Right hindlimb (tissue), 1 donor: ENCODE measurements around the gene PACS1.
A peak's percentile ranks its signal among the peaks of the same experiment; 100 is the strongest.

ENCODE experiments used
- DNase-seq: peaks from one replicate; pipeline ENCODE4 v3.0.0-alpha.2; 2018

The PACS1 gene

GRCh38 chr11:66050581-66051231, 19.4 kb upstream of the PACS1 start:
- DNase-seq = no peak

- no peak for DNase-seq
These were observed 18.7 kb upstream of the PACS1 start for GRCh38 chr11:66051371-66051765.

GRCh38 chr11:66051766-66052663, 18.1 kb upstream of the PACS1 start, which contains the start of gene SF3B2:
TSS of gene SF3B2 (plus strand) at chr11:66052364. CDS start at chr11:66052385, 21 bp downstream.
- peak; percentile 98 for DNase-seq

- no peak for DNase-seq
These were observed 17.4 kb upstream of the PACS1 start for GRCh38 chr11:66052664-66052982.

- no peak for DNase-seq
These were observed 15.1 kb upstream of the PACS1 start for GRCh38 chr11:66055021-66055420.

GRCh38 chr11:66056501-66056900, 13.6 kb upstream of the PACS1 start:
- no peak for DNase-seq

GRCh38 chr11:66059966-66060680, 9.9 kb upstream of the PACS1 start:
- DNase-seq = no peak

GRCh38 chr11:66061268-66061667, 8.8 kb upstream of the PACS1 start:
- DNase-seq = no peak

GRCh38 chr11:66062408-66062807, 7.7 kb upstream of the PACS1 start:
- no peak for DNase-seq

GRCh38 chr11:66063900-66064299, 6.2 kb upstream of the PACS1 start:
- no peak for DNase-seq

- no peak for DNase-seq
These were observed 5.5 kb upstream of the PACS1 start for GRCh38 chr11:66064571-66064970.

- no peak for DNase-seq
These were observed 3.3 kb upstream of the PACS1 start for GRCh38 chr11:66066751-66067150.

GRCh38 chr11:66067640-66068039, 2.4 kb upstream of the PACS1 start:
- no peak for DNase-seq

- peak; percentile 78 for DNase-seq
These were observed 1.8 kb upstream of the PACS1 start for GRCh38 chr11:66068154-66068821.

GRCh38 chr11:66068923-66069714, 953 bp upstream of the PACS1 start:
- peak; percentile 53 for DNase-seq

- peak; percentile 63 for DNase-seq
These were observed 720 bp downstream of the PACS1 start for GRCh38 chr11:66070604-66071380.

- no peak for DNase-seq
These were observed 1.3 kb downstream of the PACS1 start for GRCh38 chr11:66071381-66071801.

- DNase-seq = no peak
These were observed 2.0 kb downstream of the PACS1 start for GRCh38 chr11:66072081-66072480.

GRCh38 chr11:66072518-66072917, 2.4 kb downstream of the PACS1 start:
- DNase-seq = no peak

GRCh38 chr11:66073669-66074068, 3.6 kb downstream of the PACS1 start:
- DNase-seq = no peak

GRCh38 chr11:66075273-66075672, 5.2 kb downstream of the PACS1 start:
- no peak for DNase-seq
